ENCODE data around the gene CFL1.

GRCh38 chr11:65895482-65895981, 37.6 kb upstream of the CFL1 start:
- TF ChIP-seq CTCF (conservative IDR thresholded peaks at IDR 0.05; ENCODE audit: low read depth in 2 of 2) (no peak), POLR2AphosphoS5 (IDR thresholded peaks at IDR 0.05; ENCODE audit: low read depth) (no peak), EZH2phosphoT487 (IDR thresholded peaks at IDR 0.05; ENCODE audit: unreplicated experiment) (no peak), ETS1 (IDR thresholded peaks at IDR 0.05) (no peak), REST (IDR thresholded peaks at IDR 0.05; ENCODE audit: unreplicated experiment) (no peak), EZH2 (IDR thresholded peaks at IDR 0.05; ENCODE audit: low read depth, unreplicated experiment) (no peak)

Measured in GM23338 (cell line).